ENCODE measurements around the gene TXNRD1. TPM values are rescaled to one million over a fixed set of nuclear protein-coding genes. Genes with fewer than 3 reads are reported as not detected.

The TXNRD1 gene
- total RNA-seq, 2 experiments from 2014 or later, result 82.7 to 82.8 TPM

DNA sequence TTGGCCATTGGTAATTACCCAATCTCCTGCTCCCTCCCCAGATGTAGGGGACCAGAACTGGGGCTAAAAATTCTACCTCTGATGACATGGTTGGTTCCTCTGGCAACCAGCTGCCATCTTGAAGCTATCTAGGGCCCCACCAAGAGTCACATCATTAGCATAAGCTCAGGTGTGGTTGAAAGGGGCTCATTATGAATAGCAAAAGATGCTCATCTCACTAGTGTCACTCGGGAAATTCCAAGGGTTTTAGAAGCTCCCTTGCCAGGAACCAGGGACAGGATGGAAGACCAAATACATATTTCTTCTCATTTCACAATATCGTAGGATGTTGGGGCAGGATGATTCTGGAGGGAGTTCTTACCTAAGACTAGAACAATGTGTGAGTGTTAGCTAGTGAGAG lies 126.6 kb downstream of the TXNRD1 start:
- Mint-ChIP-seq H3K9me3 (no peaks in the 10 kb centered on the region), H3K4me1 (ENCODE audit: low read depth) (no peaks in the 10 kb centered on the region), H3K27me3 (no peaks in the 10 kb centered on the region), H3K27ac (no peak overlapping the region), H3K36me3 (peaks cover 44% of the 10 kb centered on the region), H3K4me3 (no peak overlapping the region)
- CTCF ChIA-PET, result interaction anchor here (1.5 kb wide), 1 partner anchor 16 kb away, joined by 3 read pairs; no protein-coding TSS in a partner anchor
- intact Hi-C loops (cut with micrococcal nuclease), result no loop called here
- POLR2A ChIA-PET, result no interaction called here
- DNase-seq, result no peak

DNA sequence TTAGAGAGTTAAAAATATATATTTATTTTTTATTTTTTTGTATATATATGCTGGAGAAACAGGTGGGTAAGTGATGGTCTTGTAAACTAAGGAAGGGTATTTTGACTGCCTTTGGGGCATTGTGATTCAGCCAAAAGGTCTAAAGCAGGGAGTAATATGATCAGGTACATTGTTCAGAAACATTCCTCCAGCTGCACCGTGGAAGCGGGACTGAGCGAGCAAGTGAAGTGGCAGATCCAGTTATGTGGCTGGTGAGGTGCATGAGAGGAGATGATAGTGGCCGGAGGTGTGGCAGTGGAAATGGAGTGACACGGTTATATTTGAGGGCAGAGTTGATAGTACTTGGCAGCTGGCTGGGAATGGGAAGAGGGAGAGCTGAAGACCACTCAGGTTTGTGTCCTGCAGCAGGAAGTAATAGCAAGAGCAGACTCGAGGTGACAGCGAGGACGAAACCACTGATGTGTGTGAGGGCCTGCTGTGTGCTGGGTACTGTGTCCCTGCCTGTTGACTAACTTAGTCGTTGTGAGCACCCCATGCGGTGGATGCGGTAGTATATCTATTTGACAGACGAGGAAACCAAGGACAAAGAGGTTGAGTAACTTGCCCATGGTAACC lies 127.2 kb downstream of the TXNRD1 start:
- no peaks in the 10 kb centered on the region for H3K4me1 Mint-ChIP-seq (ENCODE audit: low read depth)
- intact Hi-C loops (cut with micrococcal nuclease), result no loop called here
- POLR2A ChIA-PET, result no interaction called here

DNA sequence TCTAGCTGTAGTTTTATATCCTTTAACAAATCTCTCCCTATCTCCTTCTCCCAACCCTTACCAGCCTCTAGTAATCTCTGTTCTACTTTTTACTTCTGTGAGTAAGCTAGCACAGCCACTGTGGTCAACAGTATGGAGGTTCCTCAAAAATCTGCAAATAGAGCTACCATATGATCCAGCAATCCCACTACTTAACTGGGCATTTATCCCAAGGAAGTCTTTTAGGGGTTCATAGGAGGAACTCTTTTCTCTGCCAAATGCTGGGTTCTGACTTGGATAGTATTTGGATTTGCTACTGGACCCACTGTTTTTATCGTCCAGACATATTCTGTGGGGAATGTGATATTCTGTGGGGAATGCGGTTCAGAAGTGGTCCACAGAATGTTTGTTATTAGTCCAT lies 129.1 kb downstream of the TXNRD1 start:
- H3K27me3 Mint-ChIP-seq, result no peaks in the 10 kb centered on the region
- H3K4me3 Mint-ChIP-seq, result no peak overlapping the region
- no peaks in the 10 kb centered on the region for H3K4me1 Mint-ChIP-seq (ENCODE audit: low read depth)
- DNase-seq, result no peak
- intact Hi-C loops (cut with micrococcal nuclease), result no loop called here
- H3K36me3 Mint-ChIP-seq, result peaks cover 50% of the 10 kb centered on the region
- ChIA-PET CTCF (interaction anchor here (0.8 to 1.2 kb wide), 2 partner anchors 14 to 129 kb away, joined by 3 to 4 read pairs; partner anchors contain the start of gene TXNRD1), POLR2A (no interaction called here)
- no peak overlapping the region for H3K27ac Mint-ChIP-seq
- no peaks in the 10 kb centered on the region for H3K9me3 Mint-ChIP-seq

More for the DNA sequence above, 127.2 kb downstream of the TXNRD1 start:
- Mint-ChIP-seq H3K9me3 (no peaks in the 10 kb centered on the region), H3K27me3 (no peaks in the 10 kb centered on the region), H3K36me3 (peaks cover 48% of the 10 kb centered on the region), H3K4me3 (no peak overlapping the region), H3K27ac (no peak overlapping the region)
- no peak for DNase-seq
- CTCF ChIA-PET, result interaction anchor here (1.5 kb wide), 1 partner anchor 16 kb away, joined by 3 read pairs; no protein-coding TSS in a partner anchor

DNA sequence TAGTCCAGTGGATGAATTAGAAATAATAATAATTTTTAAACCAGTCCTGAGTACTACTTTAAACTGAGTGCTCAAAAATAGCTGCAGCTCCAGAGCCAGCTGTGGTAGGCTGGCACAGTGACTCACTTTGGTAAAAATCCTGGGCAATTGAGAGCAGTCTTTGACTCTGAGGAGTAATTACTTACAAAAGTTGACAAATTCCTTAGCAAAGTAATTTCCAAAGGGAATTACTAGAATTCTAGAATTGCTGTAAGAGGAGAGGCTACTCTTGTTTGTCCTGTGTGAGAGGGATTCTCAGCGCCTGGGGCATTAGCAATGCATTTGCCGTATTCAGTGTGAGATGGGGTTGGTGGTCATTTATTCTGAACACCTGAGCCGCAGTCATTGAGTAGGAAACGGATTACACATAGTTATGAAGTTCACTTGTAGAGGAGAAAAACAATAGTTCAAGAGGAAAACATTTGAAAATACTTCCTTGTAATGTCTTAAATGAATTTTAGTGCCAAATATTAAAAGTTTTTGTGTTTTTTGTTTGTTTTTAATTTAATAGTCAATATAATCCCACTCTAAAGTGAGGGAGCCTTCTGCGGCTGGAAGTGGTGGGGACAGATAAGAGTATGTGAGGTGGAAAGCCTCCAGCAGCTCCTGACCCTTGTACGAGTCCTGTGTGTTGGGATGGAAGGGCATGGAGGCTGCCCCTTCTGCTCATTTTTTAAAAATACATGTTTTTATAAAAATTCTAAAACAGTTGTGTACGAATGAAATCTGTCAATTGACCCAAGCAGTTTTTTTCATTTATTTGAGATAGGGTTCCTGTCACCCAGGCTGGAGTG lies 129.9 kb downstream of the TXNRD1 start:
- POLR2A ChIA-PET, result no interaction called here
- H3K36me3 Mint-ChIP-seq, result peaks cover 43% of the 10 kb centered on the region
- CTCF ChIA-PET, result interaction anchor here (0.5 kb wide), 1 partner anchor 131 kb away, joined by 4 read pairs; no protein-coding TSS in a partner anchor
- H3K9me3 Mint-ChIP-seq, result no peaks in the 10 kb centered on the region
- no peaks in the 10 kb centered on the region for H3K27me3 Mint-ChIP-seq
- no peak overlapping the region for H3K4me3 Mint-ChIP-seq
- no peak for DNase-seq
- H3K27ac Mint-ChIP-seq, result no peak overlapping the region
- intact Hi-C loops (cut with micrococcal nuclease), result no loop called here
- no peaks in the 10 kb centered on the region for H3K4me1 Mint-ChIP-seq (ENCODE audit: low read depth)

GRCh38 chr12:104347374-104348075 lies 131.9 kb downstream of the TXNRD1 start:
- Mint-ChIP-seq H3K27me3 (no peaks in the 10 kb centered on the region), H3K4me3 (no peak overlapping the region), H3K9me3 (no peaks in the 10 kb centered on the region), H3K4me1 (ENCODE audit: low read depth) (no peaks in the 10 kb centered on the region), H3K27ac (no peak overlapping the region), H3K36me3 (peaks cover 38% of the 10 kb centered on the region)
- no peak for DNase-seq
- ChIA-PET CTCF (no interaction called here), POLR2A (no interaction called here)
- intact Hi-C loops (cut with micrococcal nuclease), result no loop called here

GRCh38 chr12:104348283-104348993 lies 132.9 kb downstream of the TXNRD1 start:
- H3K4me1 Mint-ChIP-seq (ENCODE audit: low read depth), result no peaks in the 10 kb centered on the region
- CTCF ChIA-PET, result no interaction called here
- H3K4me3 Mint-ChIP-seq, result no peak overlapping the region
- peaks cover 33% of the 10 kb centered on the region for H3K36me3 Mint-ChIP-seq
- no peaks in the 10 kb centered on the region for H3K27me3 Mint-ChIP-seq
- no peaks in the 10 kb centered on the region for H3K9me3 Mint-ChIP-seq
- intact Hi-C loops (cut with micrococcal nuclease), result no loop called here
- POLR2A ChIA-PET, result no interaction called here
- H3K27ac Mint-ChIP-seq, result no peak overlapping the region
- no peak for DNase-seq

DNA sequence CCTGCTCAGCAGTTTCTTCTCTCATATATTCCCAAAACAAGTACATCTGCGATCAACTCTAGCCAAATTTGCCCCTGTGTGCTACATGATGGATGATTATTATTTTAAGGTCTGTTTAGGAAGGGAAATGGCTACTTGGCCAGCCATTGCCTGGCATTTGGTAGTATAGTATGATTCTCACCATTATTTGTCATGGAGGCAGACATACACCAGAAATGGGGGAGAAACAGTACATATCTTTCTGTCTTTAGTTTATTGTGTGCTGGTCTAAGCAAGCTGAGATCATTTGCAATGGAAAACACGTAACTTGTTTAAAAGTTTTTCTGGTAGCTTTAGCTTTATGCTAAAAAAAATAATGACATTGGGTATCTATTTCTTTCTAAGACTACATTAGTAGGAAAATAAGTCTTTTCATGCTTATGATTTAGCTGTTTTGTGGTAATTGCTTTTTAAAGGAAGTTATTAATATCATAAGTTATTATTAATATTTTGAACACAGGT lies 133.5 kb downstream of the TXNRD1 start:
- intact Hi-C loops (cut with micrococcal nuclease), result no loop called here
- no peak overlapping the region for H3K4me3 Mint-ChIP-seq
- H3K36me3 Mint-ChIP-seq, result peaks cover 32% of the 10 kb centered on the region
- ChIA-PET CTCF (no interaction called here), POLR2A (no interaction called here)
- H3K9me3 Mint-ChIP-seq, result no peaks in the 10 kb centered on the region
- no peaks in the 10 kb centered on the region for H3K4me1 Mint-ChIP-seq (ENCODE audit: low read depth)
- H3K27me3 Mint-ChIP-seq, result no peaks in the 10 kb centered on the region
- no peak for DNase-seq
- H3K27ac Mint-ChIP-seq, result no peak overlapping the region

- POLR2A ChIA-PET, result no interaction called here
- Mint-ChIP-seq H3K27ac (no peak overlapping the region), H3K9me3 (no peaks in the 10 kb centered on the region), H3K36me3 (peaks cover 28% of the 10 kb centered on the region), H3K4me1 (ENCODE audit: low read depth) (no peaks in the 10 kb centered on the region), H3K27me3 (no peaks in the 10 kb centered on the region), H3K4me3 (no peak overlapping the region)
- CTCF ChIA-PET, result interaction anchor here (1.1 kb wide), 1 partner anchor 134 kb away, joined by 3 read pairs; the partner anchor contains the start of gene TXNRD1
- no peak for DNase-seq
- intact Hi-C loops (cut with micrococcal nuclease), result no loop called here
These were observed 134.9 kb downstream of the TXNRD1 start for GRCh38 chr12:104350211-104351056.

- Mint-ChIP-seq H3K27ac (no peak overlapping the region), H3K36me3 (peaks cover 28% of the 10 kb centered on the region), H3K9me3 (no peaks in the 10 kb centered on the region), H3K4me3 (no peak overlapping the region), H3K27me3 (no peaks in the 10 kb centered on the region), H3K4me1 (ENCODE audit: low read depth) (no peaks in the 10 kb centered on the region)
- CTCF ChIA-PET, result interaction anchor here (1.1 kb wide), 1 partner anchor 135 kb away, joined by 3 read pairs; the partner anchor contains the start of gene TXNRD1
- POLR2A ChIA-PET, result no interaction called here
- no peak for DNase-seq
- intact Hi-C loops (cut with micrococcal nuclease), result no loop called here
These were observed 135.7 kb downstream of the TXNRD1 start for GRCh38 chr12:104351057-104351983.

DNA sequence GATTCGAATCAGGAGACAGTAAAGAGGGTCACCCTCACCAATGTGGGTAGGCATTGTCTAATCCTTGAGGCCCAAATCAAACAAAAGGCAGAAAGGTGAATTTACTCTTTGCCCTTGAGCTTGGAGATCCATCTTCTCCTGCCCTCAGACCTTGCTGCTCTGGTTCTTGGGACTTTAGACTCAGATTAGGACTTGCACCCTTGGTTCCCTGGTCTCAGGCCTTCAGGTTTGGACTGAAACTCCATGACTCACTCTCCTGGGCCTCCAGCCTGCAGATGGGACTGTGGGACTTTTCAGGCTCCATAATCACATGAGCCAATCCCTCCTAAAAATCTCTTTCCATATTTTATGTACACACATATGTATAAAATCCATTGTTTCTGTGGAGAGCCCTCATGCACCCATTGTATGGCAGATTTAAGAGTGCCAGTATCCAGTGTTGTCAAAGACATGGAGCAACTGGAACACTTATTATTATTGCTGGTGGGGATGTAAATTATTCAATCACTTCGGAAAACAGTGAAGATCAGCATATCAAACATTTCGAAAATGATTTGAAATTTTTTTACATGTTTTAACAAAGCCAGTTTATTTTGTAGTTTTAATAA lies 136.6 kb downstream of the TXNRD1 start:
- CTCF ChIA-PET, result no interaction called here
- H3K36me3 Mint-ChIP-seq, result peaks cover 25% of the 10 kb centered on the region
- H3K27ac Mint-ChIP-seq, result no peak overlapping the region
- no peak for DNase-seq
- no peak overlapping the region for H3K4me3 Mint-ChIP-seq
- no peaks in the 10 kb centered on the region for H3K9me3 Mint-ChIP-seq
- no peaks in the 10 kb centered on the region for H3K4me1 Mint-ChIP-seq (ENCODE audit: low read depth)
- POLR2A ChIA-PET, result no interaction called here
- no peaks in the 10 kb centered on the region for H3K27me3 Mint-ChIP-seq
- intact Hi-C loops (cut with micrococcal nuclease), result no loop called here

Data from activated CD4-positive, alpha-beta memory T cell treated with anti-CD3 and anti-CD28 coated beads for 36 hours (primary cell).